GM12878 (cell line): Measurements from ENCODE around the gene TBCD.

ENCODE experiments used
- CTCF ChIP-seq, 3 experiments: IDR thresholded peaks in 2 of 3; conservative IDR thresholded peaks in 1 of 3; 2 replicates each; pipeline ENCODE4 v1.5.1; 2011; ENCODE audit warnings: low read depth in 3 of 3, low read length in 3 of 3, mild to moderate bottlenecking in 3 of 3, control low read depth in 2 of 3, moderate library complexity in 2 of 3, inconsistent platforms in 1 of 3, mixed read lengths in 1 of 3; ENCODE audit not compliant: control insufficient read depth in 2 of 3, insufficient read depth in 1 of 3; ENCODE audit errors: extremely low read depth in 1 of 3
- NRF1 ChIP-seq: conservative IDR thresholded peaks from 2 replicates; pipeline ENCODE4 v1.6.1; 2011; ENCODE audit warnings: mild to moderate bottlenecking, low read depth, low read length, improper control_type of control experiment
- POLR2A ChIP-seq: IDR thresholded peaks from 2 replicates; pipeline ENCODE4 v1.6.1; 2011; ENCODE audit warnings: low read depth, mild to moderate bottlenecking, low read length
- SUZ12 ChIP-seq: fragments of 200-600 bp; sonication (generic); IDR thresholded peaks from one replicate; pipeline ENCODE4 v1.6.1; 2018; ENCODE audit warnings: antibody characterized with exemption, mild to moderate bottlenecking; ENCODE audit not compliant: unreplicated experiment

DNA sequence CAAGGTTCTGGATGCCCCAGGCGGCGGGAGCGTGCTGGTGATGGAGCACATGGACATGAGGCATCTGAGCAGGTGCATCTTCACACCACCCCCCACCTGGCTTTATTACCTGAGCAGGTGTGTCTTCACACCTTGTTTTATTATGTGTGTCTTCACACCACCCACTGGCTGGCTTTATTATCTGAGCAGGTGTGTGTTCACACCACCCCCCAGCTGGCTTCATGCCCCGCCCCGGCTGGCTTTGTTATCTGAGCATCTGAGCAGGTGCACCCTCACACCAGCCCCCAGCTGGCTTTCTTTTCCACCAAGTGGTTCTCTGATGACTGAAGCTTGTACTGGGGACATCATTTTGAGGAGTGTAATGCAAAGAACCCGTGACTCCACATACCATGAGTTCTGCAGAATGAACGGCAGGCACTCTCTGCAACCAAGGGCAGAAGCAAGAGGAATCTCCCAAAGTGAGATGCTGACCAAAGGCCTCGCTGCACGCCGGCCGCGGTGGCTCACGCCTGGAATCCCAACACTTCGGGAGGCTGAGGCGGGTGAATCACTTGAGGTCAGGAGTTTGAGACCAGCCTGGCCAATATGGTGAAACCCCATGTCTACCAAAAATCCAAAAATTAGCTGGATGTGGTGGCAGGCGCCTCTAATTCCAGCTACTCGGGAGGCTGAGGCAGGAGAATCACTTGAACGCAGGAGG lies 32.7 kb upstream of the TBCD start:
- TF ChIP-seq POLR2A, result no peak
- TF ChIP-seq SUZ12, result no peak
- TF ChIP-seq NRF1, result no peak
- TF ChIP-seq CTCF (IDR thresholded peaks at IDR 0.05 in 2 of 3, conservative IDR thresholded peaks at IDR 0.05 in 1 of 3; ENCODE audit: control insufficient read depth in 2 of 3, extremely low read depth in 1 of 3, insufficient read depth in 1 of 3, low read depth in 3 of 3, low read length in 3 of 3), result no peak
